H9 (cell line): ENCODE data around the gene GRID1. TPM values are rescaled to one million over a fixed set of nuclear protein-coding genes. Genes with fewer than 3 reads are reported as not detected.

Source experiments
- DNase-seq: peaks from one replicate; pipeline ENCODE4 v3.0.0-alpha.2; 2017
- H2AFZ ChIP-seq: one replicate; pipeline ENCODE4 v1.6.1; 2013; ENCODE audit warnings: mild to moderate bottlenecking, low read length, control low read depth, moderate library complexity
- H2AK5ac ChIP-seq: 2 replicates; pipeline ENCODE4 v1.6.1; 2013; ENCODE audit warnings: low read length, control low read depth, mixed read lengths; ENCODE audit not compliant: insufficient read length
- H2BK120ac ChIP-seq: one replicate; pipeline ENCODE4 v1.6.1; 2013; ENCODE audit warnings: low read depth, mild to moderate bottlenecking, low read length, control low read depth, inconsistent platforms; ENCODE audit not compliant: poor library complexity, severe bottlenecking
- H2BK12ac ChIP-seq: 2 replicates; pipeline ENCODE4 v1.6.1; 2013; ENCODE audit warnings: low read length, control low read depth, mixed read lengths, low read depth; ENCODE audit not compliant: insufficient read length
- H2BK15ac ChIP-seq: 2 replicates; pipeline ENCODE4 v1.6.1; 2013; ENCODE audit warnings: low read depth, low read length, control low read depth
- H2BK20ac ChIP-seq: one replicate; pipeline ENCODE4 v1.6.1; 2013; ENCODE audit warnings: low read depth, mild to moderate bottlenecking, low read length, control low read depth, inconsistent platforms; ENCODE audit not compliant: poor library complexity, severe bottlenecking
- H2BK5ac ChIP-seq: 2 replicates; pipeline ENCODE4 v1.6.1; 2013; ENCODE audit warnings: low read length, control low read depth, mixed read lengths; ENCODE audit not compliant: insufficient read length
- H3K14ac ChIP-seq: 2 replicates; pipeline ENCODE4 v1.6.1; 2013; ENCODE audit warnings: low read length, control low read depth; ENCODE audit not compliant: insufficient read depth
- H3K18ac ChIP-seq: 2 replicates; pipeline ENCODE4 v1.6.1; 2013; ENCODE audit warnings: low read depth, mild to moderate bottlenecking, mixed read lengths, low read length, control low read depth; ENCODE audit not compliant: insufficient read length
- H3K23ac ChIP-seq: 2 replicates; pipeline ENCODE4 v1.6.1; 2013; ENCODE audit warnings: low read length, control low read depth, mixed read lengths, low read depth; ENCODE audit not compliant: insufficient read length
- H3K23me2 ChIP-seq: 2 replicates; pipeline ENCODE4 v1.6.1; 2013; ENCODE audit warnings: low read depth, mild to moderate bottlenecking, mixed read lengths, low read length, control low read depth; ENCODE audit not compliant: insufficient read length, poor library complexity, severe bottlenecking
- H3K27ac ChIP-seq: 2 replicates; pipeline ENCODE4 v1.5.1; 2013; ENCODE audit warnings: low read length, control low read depth, mixed read lengths, low read depth; ENCODE audit not compliant: insufficient read length
- H3K27me3 ChIP-seq: 2 replicates; pipeline ENCODE4 v1.6.1; 2013; ENCODE audit warnings: low read length, control low read depth, inconsistent platforms; ENCODE audit not compliant: insufficient read depth
- H3K4ac ChIP-seq: 2 replicates; pipeline ENCODE4 v1.6.1; 2013; ENCODE audit warnings: low read depth, mild to moderate bottlenecking, control low read depth, inconsistent platforms, low read length, moderate library complexity
- H3K4me1 ChIP-seq: 2 replicates; pipeline ENCODE4 v1.6.1; 2013; ENCODE audit warnings: low read length, control low read depth, inconsistent platforms; ENCODE audit not compliant: insufficient read depth
- H3K4me2 ChIP-seq: 2 replicates; pipeline ENCODE4 v1.6.1; 2013; ENCODE audit warnings: low read length, control low read depth, mixed read lengths; ENCODE audit not compliant: insufficient read length, insufficient read depth
- H3K56ac ChIP-seq: 2 replicates; pipeline ENCODE4 v1.6.1; 2013; ENCODE audit warnings: low read depth, mild to moderate bottlenecking, mixed read lengths, low read length, control low read depth; ENCODE audit not compliant: insufficient read length
- H3K79me1 ChIP-seq: 2 replicates; pipeline ENCODE4 v1.6.1; 2013; ENCODE audit warnings: low read depth, mild to moderate bottlenecking, moderate library complexity, low read length, control low read depth, inconsistent platforms; ENCODE audit not compliant: insufficient read depth, poor library complexity, severe bottlenecking
- H3K79me2 ChIP-seq: 2 replicates; pipeline ENCODE4 v1.6.1; 2013; ENCODE audit warnings: low read length, control low read depth, inconsistent platforms; ENCODE audit not compliant: insufficient read depth
- H3K9ac ChIP-seq: 2 replicates; pipeline ENCODE4 v1.6.1; 2013; ENCODE audit warnings: low read length, control low read depth, mixed read lengths; ENCODE audit not compliant: insufficient read length; ENCODE audit errors: extremely low read depth
- H3K9me3 ChIP-seq: one replicate; pipeline ENCODE4 v1.6.1; 2013; ENCODE audit warnings: low read depth, low read length, inconsistent platforms; ENCODE audit not compliant: control insufficient read depth
- H3T11ph ChIP-seq: one replicate; pipeline ENCODE4 v1.6.1; 2013; ENCODE audit warnings: mild to moderate bottlenecking, low read length, control low read depth, inconsistent platforms
- H4K20me1 ChIP-seq: one replicate; pipeline ENCODE4 v1.6.1; 2013; ENCODE audit not compliant: control insufficient read depth, insufficient read length, insufficient read depth
- H4K5ac ChIP-seq: 2 replicates; pipeline ENCODE4 v1.6.1; 2013; ENCODE audit warnings: low read depth, mild to moderate bottlenecking, mixed read lengths, low read length, control low read depth; ENCODE audit not compliant: insufficient read length
- H4K8ac ChIP-seq: replicated peaks from 2 replicates; pipeline ENCODE4 v1.6.1; 2013; ENCODE audit warnings: low read length, control low read depth, mixed read lengths, low read depth; ENCODE audit not compliant: insufficient read length
- H4K91ac ChIP-seq: 2 replicates; pipeline ENCODE4 v1.6.1; 2013; ENCODE audit warnings: low read depth, mild to moderate bottlenecking, moderate library complexity, mixed read lengths, low read length, control low read depth; ENCODE audit not compliant: insufficient read length
- H3K27ac Mint-ChIP-seq, 3 experiments: 2 replicates in 2 of 3; 3 replicates in 1 of 3; pipeline ENCODE4 v1.8.0; 2020 to 2021; ENCODE audit warnings: mixed read lengths in 3 of 3, mild to moderate bottlenecking in 1 of 3, moderate library complexity in 1 of 3
- H3K27me3 Mint-ChIP-seq: 2 replicates; pipeline ENCODE4 v1.8.0; 2021; ENCODE audit warnings: low read depth, mild to moderate bottlenecking, moderate library complexity, mixed read lengths
- H3K36me3 Mint-ChIP-seq, 3 experiments: 2 replicates in 2 of 3; 3 replicates in 1 of 3; pipeline ENCODE4 v1.8.0; 2020 to 2021; ENCODE audit warnings: low read depth in 3 of 3, mixed read lengths in 3 of 3; ENCODE audit not compliant: insufficient read depth in 1 of 3
- H3K4me1 Mint-ChIP-seq, 2 experiments: 2 replicates each; pipeline ENCODE4 v1.8.0; 2020; ENCODE audit warnings: mixed read lengths in 2 of 2
- H3K4me3 Mint-ChIP-seq, 2 experiments: 2 replicates in 1 of 2; 3 replicates in 1 of 2; pipeline ENCODE4 v1.8.0; 2020 to 2021; ENCODE audit warnings: mild to moderate bottlenecking in 2 of 2, mixed read lengths in 2 of 2, moderate library complexity in 1 of 2
- H3K9me3 Mint-ChIP-seq, 2 experiments: 2 replicates in 1 of 2; 3 replicates in 1 of 2; pipeline ENCODE4 v1.8.0; 2020; ENCODE audit warnings: mild to moderate bottlenecking in 2 of 2, mixed read lengths in 2 of 2, moderate library complexity in 1 of 2
- CTCF ChIP-seq: fragments of 200-600 bp; sonication (generic); conservative IDR thresholded peaks from 3 replicates; pipeline ENCODE4 v1.8.0; 2021; ENCODE audit warnings: antibody characterized with exemption, mild to moderate bottlenecking
- WGBS: extraction: QIAGEN DNeasy Blood & Tissue Kit; methylation state at CpG from one replicate; pipeline ENCODE4 v1.1.7; 2013; ENCODE audit warnings: missing lambda C conversion rate, low lambda C conversion rate, mixed read lengths; ENCODE audit not compliant: insufficient read length; ENCODE audit errors: extremely low coverage; 5-methylcytosine and 5-hydroxymethylcytosine counted together
- total RNA-seq: library from RNA; stranded (reverse); gene quantifications from 2 replicates; pipeline ENCODE4 v1.2.1, GENCODE V29; 2021

GRID1 gene
- total RNA-seq, 1 experiment from 2014 or later = 0.35 TPM

GRCh38 chr10:86187499-86188239 lies 178.9 kb downstream of the GRID1 start:
- no peak overlapping the region for H3K27ac Mint-ChIP-seq
- Histone ChIP-seq H3K27me3 (no peaks in the 10 kb centered on the region), H4K91ac (no peak overlapping the region), H4K5ac (no peak overlapping the region), H3T11ph (no peak overlapping the region), H3K27ac (no peak overlapping the region), H3K4ac (no peak overlapping the region), H4K20me1 (no peaks in the 10 kb centered on the region), H4K8ac (no peak overlapping the region), H3K23me2 (no peaks in the 10 kb centered on the region), H2BK12ac (no peak overlapping the region), H2AK5ac (no peak overlapping the region), H3K56ac (no peak overlapping the region), H3K4me2 (no peak overlapping the region), H3K14ac (no peak overlapping the region), H2BK15ac (no peak overlapping the region), H3K4me1 (no peaks in the 10 kb centered on the region), H3K23ac (no peak overlapping the region), H2AFZ (no peak overlapping the region), H3K79me1 (no peaks in the 10 kb centered on the region), H2BK5ac (no peak overlapping the region), H2BK20ac (no peak overlapping the region), H3K18ac (no peak overlapping the region), H2BK120ac (no peak overlapping the region), H3K9ac (no peak overlapping the region), H3K79me2 (no peaks in the 10 kb centered on the region), H3K9me3 (no peaks in the 10 kb centered on the region)
- H3K4me3 Mint-ChIP-seq = no peak overlapping the region
- H3K36me3 Mint-ChIP-seq = no peaks in the 10 kb centered on the region
- no peaks in the 10 kb centered on the region for H3K4me1 Mint-ChIP-seq
- no CpG with 5 or more reads among the region's 8 CpGs for WGBS
- H3K27me3 Mint-ChIP-seq = peaks cover 3% of the 10 kb centered on the region; the same call in 1 of the 2 replicates
- no peak for TF ChIP-seq CTCF
- no peaks in the 10 kb centered on the region; a peak in 1 of 5 replicates for H3K9me3 Mint-ChIP-seq
- no peak for DNase-seq
